Skeletal muscle satellite cell (primary cell): ENCODE measurements around the gene TMEM181. TPM values are rescaled to one million over a fixed set of nuclear protein-coding genes. Genes with fewer than 3 reads are reported as not detected.

Experiments used
- H3K27me3 ChIP-seq: 2 replicates; pipeline ENCODE4 v1.7.0; 2013; ENCODE audit warnings: low read length; ENCODE audit not compliant: control insufficient read depth, insufficient read depth
- H3K36me3 ChIP-seq: 2 replicates; pipeline ENCODE4 v1.7.0; 2013; ENCODE audit warnings: mild to moderate bottlenecking, control low read depth, low read length; ENCODE audit not compliant: insufficient read depth
- H3K4me1 ChIP-seq: 2 replicates; pipeline ENCODE4 v1.7.0; 2013; ENCODE audit warnings: low read length; ENCODE audit not compliant: control insufficient read depth, insufficient read depth
- H3K4me2 ChIP-seq: 2 replicates; pipeline ENCODE4 v1.7.0; 2013; ENCODE audit warnings: mild to moderate bottlenecking, low read length
- H3K4me3 ChIP-seq: 2 replicates; pipeline ENCODE4 v1.7.0; 2013; ENCODE audit warnings: low read length
- H3K9ac ChIP-seq: 2 replicates; pipeline ENCODE4 v1.7.0; 2013; ENCODE audit warnings: mild to moderate bottlenecking, low read depth, low read length, moderate library complexity
- H3K9me3 ChIP-seq: replicated peaks from 2 replicates; pipeline ENCODE4 v1.7.0; 2013; ENCODE audit warnings: mild to moderate bottlenecking, control low read depth, low read length
- total RNA-seq: library from RNA; depleted of rRNA; stranded (reverse); fragments of >200 nt; gene quantifications from 2 replicates; pipeline ENCODE4 v1.2.3, GENCODE V29; 2012; rRNA removed

The TMEM181 gene, protein sequence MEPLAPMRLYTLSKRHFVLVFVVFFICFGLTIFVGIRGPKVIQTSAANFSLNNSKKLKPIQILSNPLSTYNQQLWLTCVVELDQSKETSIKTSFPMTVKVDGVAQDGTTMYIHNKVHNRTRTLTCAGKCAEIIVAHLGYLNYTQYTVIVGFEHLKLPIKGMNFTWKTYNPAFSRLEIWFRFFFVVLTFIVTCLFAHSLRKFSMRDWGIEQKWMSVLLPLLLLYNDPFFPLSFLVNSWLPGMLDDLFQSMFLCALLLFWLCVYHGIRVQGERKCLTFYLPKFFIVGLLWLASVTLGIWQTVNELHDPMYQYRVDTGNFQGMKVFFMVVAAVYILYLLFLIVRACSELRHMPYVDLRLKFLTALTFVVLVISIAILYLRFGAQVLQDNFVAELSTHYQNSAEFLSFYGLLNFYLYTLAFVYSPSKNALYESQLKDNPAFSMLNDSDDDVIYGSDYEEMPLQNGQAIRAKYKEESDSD
- 34.0 and 34.5 TPM in 2 replicates for total RNA-seq

- Histone ChIP-seq H3K4me1 (peaks cover 27% of the 10 kb centered on the region), H3K4me2 (peak within 1 kb of the TSS; percentile 98), H3K36me3 (no peaks in the 10 kb centered on the region), H3K9ac (peak within 1 kb of the TSS; percentile 96), H3K9me3 (no peaks in the 10 kb centered on the region), H3K27me3 (no peaks in the 10 kb centered on the region), H3K4me3 (peak within 1 kb of the TSS; percentile 85)
Measured at GRCh38 chr6:158559895-158560835, at the start of gene TMEM181. Gene TMEM181, plus strand, starts transcription at chr6:158560091. Its CDS starts 134 bp downstream, at chr6:158560225.

GRCh38 chr6:158512809-158513208 is 47.1 kb upstream of the TMEM181 start:
- Histone ChIP-seq H3K9ac (no peak overlapping the region), H3K4me2 (no peak overlapping the region), H3K4me3 (no peak overlapping the region), H3K4me1 (peaks cover 4% of the 10 kb centered on the region), H3K27me3 (no peaks in the 10 kb centered on the region), H3K36me3 (peaks cover 17% of the 10 kb centered on the region), H3K9me3 (no peaks in the 10 kb centered on the region)

DNA sequence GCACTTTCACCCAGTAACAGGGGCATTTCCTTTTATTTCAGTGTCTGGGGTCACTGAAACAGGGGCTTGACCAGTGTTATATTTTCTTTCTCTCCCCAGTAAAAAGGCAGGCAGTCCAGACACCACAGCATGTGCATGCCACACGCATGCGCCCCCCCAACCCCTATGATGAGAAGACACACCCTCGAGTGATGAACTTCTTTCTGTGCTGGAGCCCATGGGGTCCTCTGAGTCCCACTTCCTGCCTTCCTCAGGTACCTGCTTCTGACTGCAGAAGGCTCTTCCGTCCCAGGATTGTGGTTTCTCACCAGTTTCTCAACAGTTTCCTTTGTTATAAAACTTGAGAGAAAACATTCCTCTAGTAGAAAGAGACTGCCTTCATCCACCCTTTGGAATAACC is 45.7 kb upstream of the TMEM181 start:
- Histone ChIP-seq H3K36me3 (peaks cover 10% of the 10 kb centered on the region), H3K27me3 (no peaks in the 10 kb centered on the region), H3K4me1 (peaks cover 10% of the 10 kb centered on the region), H3K4me3 (no peak overlapping the region), H3K9ac (no peak overlapping the region), H3K9me3 (no peaks in the 10 kb centered on the region), H3K4me2 (no peak overlapping the region)

- no peak overlapping the region for H3K4me3 ChIP-seq
- peaks cover 10% of the 10 kb centered on the region for H3K4me1 ChIP-seq
- peaks cover 10% of the 10 kb centered on the region for H3K36me3 ChIP-seq
- no peak overlapping the region for H3K9ac ChIP-seq
- no peaks in the 10 kb centered on the region for H3K9me3 ChIP-seq
- H3K27me3 ChIP-seq = no peaks in the 10 kb centered on the region
- no peak overlapping the region for H3K4me2 ChIP-seq
Measured at GRCh38 chr6:158514991-158515390, 44.9 kb upstream of the TMEM181 start.

- peaks cover 10% of the 10 kb centered on the region for H3K4me1 ChIP-seq
- peaks cover 2% of the 10 kb centered on the region for H3K36me3 ChIP-seq
- no peaks in the 10 kb centered on the region for H3K9me3 ChIP-seq
- H3K9ac ChIP-seq = no peak overlapping the region
- H3K27me3 ChIP-seq = no peaks in the 10 kb centered on the region
- H3K4me2 ChIP-seq = no peak overlapping the region
- H3K4me3 ChIP-seq = no peak overlapping the region
Measured at GRCh38 chr6:158516098-158516497, 43.8 kb upstream of the TMEM181 start.

GRCh38 chr6:158517038-158517437 is 42.9 kb upstream of the TMEM181 start:
- no peaks in the 10 kb centered on the region for H3K27me3 ChIP-seq
- no peak overlapping the region for H3K9ac ChIP-seq

GRCh38 chr6:158517581-158517980 is 42.3 kb upstream of the TMEM181 start:
- Histone ChIP-seq H3K9ac (peak overlapping the region; percentile 53), H3K27me3 (no peaks in the 10 kb centered on the region), H3K4me1 (peaks cover 10% of the 10 kb centered on the region), H3K4me3 (peak overlapping the region; percentile 65), H3K4me2 (peak overlapping the region; percentile 85), H3K36me3 (peaks cover 2% of the 10 kb centered on the region), H3K9me3 (no peaks in the 10 kb centered on the region)

More at GRCh38 chr6:158517038-158517437, 42.9 kb upstream of the TMEM181 start:
- Histone ChIP-seq H3K4me3 (no peak overlapping the region), H3K9me3 (no peaks in the 10 kb centered on the region), H3K4me2 (no peak overlapping the region), H3K4me1 (peaks cover 10% of the 10 kb centered on the region), H3K36me3 (peaks cover 2% of the 10 kb centered on the region)

GRCh38 chr6:158518191-158519127 is 41.4 kb upstream of the TMEM181 start:
- Histone ChIP-seq H3K4me1 (peaks cover 10% of the 10 kb centered on the region), H3K9ac (peak overlapping the region; percentile 53), H3K4me3 (peak overlapping the region; percentile 65), H3K4me2 (peak overlapping the region; percentile 85), H3K27me3 (no peaks in the 10 kb centered on the region), H3K36me3 (no peaks in the 10 kb centered on the region), H3K9me3 (no peaks in the 10 kb centered on the region)

- no peaks in the 10 kb centered on the region for H3K9me3 ChIP-seq
- H3K4me3 ChIP-seq = no peak overlapping the region
- H3K27me3 ChIP-seq = no peaks in the 10 kb centered on the region
- no peak overlapping the region for H3K4me2 ChIP-seq
- H3K9ac ChIP-seq = no peak overlapping the region
- peaks cover 10% of the 10 kb centered on the region for H3K4me1 ChIP-seq
- H3K36me3 ChIP-seq = no peaks in the 10 kb centered on the region
Measured at GRCh38 chr6:158519300-158519699, 40.6 kb upstream of the TMEM181 start.

GRCh38 chr6:158519761-158520160 is 40.1 kb upstream of the TMEM181 start:
- no peak overlapping the region for H3K4me3 ChIP-seq
- no peaks in the 10 kb centered on the region for H3K36me3 ChIP-seq
- no peaks in the 10 kb centered on the region for H3K9me3 ChIP-seq
- H3K4me1 ChIP-seq = peaks cover 10% of the 10 kb centered on the region
- H3K9ac ChIP-seq = no peak overlapping the region
- no peaks in the 10 kb centered on the region for H3K27me3 ChIP-seq
- H3K4me2 ChIP-seq = no peak overlapping the region
